Adipocyte (in vitro differentiated cells): ENCODE measurements around the gene LSP1.

Experiments used
- DNase-seq: peaks from one replicate; pipeline ENCODE4 v3.0.0-alpha.2; 2015; ENCODE audit warnings: low read depth
- H3K27me3 ChIP-seq: replicated peaks from 2 replicates; pipeline ENCODE4 v1.7.0; 2013; ENCODE audit warnings: mild to moderate bottlenecking, low read length, moderate library complexity; ENCODE audit not compliant: control insufficient read depth, insufficient read depth
- H3K36me3 ChIP-seq: 2 replicates; pipeline ENCODE4 v1.7.0; 2013; ENCODE audit warnings: low read length, mild to moderate bottlenecking, moderate library complexity; ENCODE audit not compliant: control insufficient read depth, insufficient read depth, severe bottlenecking
- H3K4me1 ChIP-seq: 2 replicates; pipeline ENCODE4 v1.7.0; 2013; ENCODE audit warnings: mild to moderate bottlenecking, low read length, moderate library complexity; ENCODE audit not compliant: control insufficient read depth, insufficient read depth
- H3K4me3 ChIP-seq: 2 replicates; pipeline ENCODE4 v1.7.0; 2013; ENCODE audit warnings: mild to moderate bottlenecking, low read length, moderate library complexity
- H3K9ac ChIP-seq: 2 replicates; pipeline ENCODE4 v1.7.0; 2013; ENCODE audit warnings: mild to moderate bottlenecking, low read length, moderate library complexity
- H3K9me3 ChIP-seq: 2 replicates; pipeline ENCODE4 v1.7.0; 2013; ENCODE audit warnings: mild to moderate bottlenecking, low read length, moderate library complexity; ENCODE audit not compliant: control insufficient read depth

LSP1 gene

DNA sequence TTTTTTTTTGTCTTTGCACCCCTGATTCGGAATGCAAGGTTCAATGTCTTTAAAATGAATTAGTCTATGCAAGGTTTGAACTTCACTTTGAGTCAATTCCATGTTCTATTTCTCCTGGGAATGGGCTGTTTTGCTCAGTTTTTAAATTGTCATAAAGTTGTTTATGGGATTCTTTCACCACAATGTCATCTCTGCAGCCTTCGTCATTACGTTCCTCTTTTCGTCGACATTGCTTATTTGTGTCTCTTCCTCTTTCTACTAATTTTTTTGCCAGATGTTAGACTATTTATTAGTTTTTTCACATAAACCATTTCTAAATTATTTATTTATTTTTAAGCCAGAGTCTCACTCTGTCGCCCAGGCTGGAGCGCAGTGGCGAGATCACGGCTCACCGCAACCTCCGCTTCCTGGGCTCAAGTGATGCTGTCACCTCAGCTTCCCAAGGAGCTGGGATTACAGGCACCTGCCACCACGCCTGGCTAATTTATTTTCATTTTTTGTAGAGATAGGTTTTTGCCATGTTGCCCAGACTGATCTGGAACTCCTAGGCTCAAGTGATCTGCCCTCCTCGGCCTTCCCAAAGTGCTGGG, 59.5 kb downstream of the LSP1 start:
- no peak overlapping the region for H3K9ac ChIP-seq
- H3K9me3 ChIP-seq: no peaks in the 10 kb centered on the region
- no peak for DNase-seq
- H3K4me3 ChIP-seq: no peak overlapping the region
- no peaks in the 10 kb centered on the region for H3K36me3 ChIP-seq
- no peaks in the 10 kb centered on the region for H3K27me3 ChIP-seq
- peaks cover 13% of the 10 kb centered on the region for H3K4me1 ChIP-seq

DNA sequence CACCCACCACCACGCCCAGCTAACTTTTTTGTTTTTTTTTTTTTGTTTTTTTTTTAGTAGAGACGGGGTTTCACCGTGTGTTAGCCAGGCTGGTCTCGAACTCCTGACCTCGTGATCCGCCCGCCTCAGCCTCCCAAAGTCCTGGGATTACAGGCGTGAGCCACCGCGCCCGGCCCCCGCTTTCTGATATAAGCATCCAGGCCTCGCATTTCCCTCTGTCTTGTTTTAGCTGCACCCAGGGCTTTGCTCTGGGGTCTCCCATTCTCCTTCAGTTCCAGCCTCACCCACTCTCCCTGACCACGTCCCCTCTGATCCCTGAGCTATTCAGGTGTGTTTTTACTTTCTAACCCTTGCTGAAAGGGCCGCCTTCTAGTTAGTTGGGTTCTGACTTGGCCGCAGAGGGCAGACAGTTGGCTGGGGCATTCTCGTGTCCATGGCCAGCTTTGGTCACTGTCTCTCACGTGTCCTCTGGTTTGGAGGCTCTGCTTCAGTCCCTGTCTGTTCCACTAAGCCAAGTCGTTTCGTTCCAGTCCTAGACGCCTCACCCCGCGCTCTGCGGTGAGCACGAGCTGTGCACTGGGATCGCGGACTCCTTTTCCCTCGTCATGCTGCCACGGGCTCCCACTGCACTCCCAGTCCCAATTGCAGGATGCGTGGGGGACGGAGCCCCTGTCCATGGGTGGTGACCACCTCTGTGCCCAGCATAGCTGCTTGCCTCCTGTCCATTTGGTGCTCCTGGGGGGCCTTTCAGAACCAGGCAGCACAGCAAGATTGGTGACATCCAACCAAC, 60.6 kb downstream of the LSP1 start:
- Histone ChIP-seq H3K36me3 (no peaks in the 10 kb centered on the region), H3K9me3 (no peaks in the 10 kb centered on the region), H3K9ac (no peak overlapping the region), H3K4me1 (peaks cover 5% of the 10 kb centered on the region), H3K27me3 (no peaks in the 10 kb centered on the region), H3K4me3 (no peak overlapping the region)
- DNase-seq: no peak

DNA sequence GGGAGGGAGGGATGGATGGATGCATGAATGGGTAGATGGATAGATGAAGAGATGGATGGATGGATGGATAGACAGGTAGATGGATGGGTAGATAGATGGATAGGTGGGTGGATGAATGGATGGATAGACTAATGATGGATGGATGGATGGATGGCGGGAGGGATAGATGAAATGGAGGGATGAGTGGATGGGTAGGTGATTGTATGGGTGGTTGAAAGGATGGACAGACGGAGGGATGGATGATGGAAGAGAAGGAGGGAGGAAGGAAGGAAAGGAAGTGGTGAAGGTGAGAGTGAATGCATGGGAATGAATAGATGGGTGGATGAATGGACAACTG, 62.9 kb downstream of the LSP1 start:
- Histone ChIP-seq H3K36me3 (no peaks in the 10 kb centered on the region), H3K27me3 (no peaks in the 10 kb centered on the region), H3K4me1 (no peaks in the 10 kb centered on the region), H3K4me3 (no peak overlapping the region), H3K9me3 (no peaks in the 10 kb centered on the region), H3K9ac (no peak overlapping the region)
- DNase-seq: no peak

DNA sequence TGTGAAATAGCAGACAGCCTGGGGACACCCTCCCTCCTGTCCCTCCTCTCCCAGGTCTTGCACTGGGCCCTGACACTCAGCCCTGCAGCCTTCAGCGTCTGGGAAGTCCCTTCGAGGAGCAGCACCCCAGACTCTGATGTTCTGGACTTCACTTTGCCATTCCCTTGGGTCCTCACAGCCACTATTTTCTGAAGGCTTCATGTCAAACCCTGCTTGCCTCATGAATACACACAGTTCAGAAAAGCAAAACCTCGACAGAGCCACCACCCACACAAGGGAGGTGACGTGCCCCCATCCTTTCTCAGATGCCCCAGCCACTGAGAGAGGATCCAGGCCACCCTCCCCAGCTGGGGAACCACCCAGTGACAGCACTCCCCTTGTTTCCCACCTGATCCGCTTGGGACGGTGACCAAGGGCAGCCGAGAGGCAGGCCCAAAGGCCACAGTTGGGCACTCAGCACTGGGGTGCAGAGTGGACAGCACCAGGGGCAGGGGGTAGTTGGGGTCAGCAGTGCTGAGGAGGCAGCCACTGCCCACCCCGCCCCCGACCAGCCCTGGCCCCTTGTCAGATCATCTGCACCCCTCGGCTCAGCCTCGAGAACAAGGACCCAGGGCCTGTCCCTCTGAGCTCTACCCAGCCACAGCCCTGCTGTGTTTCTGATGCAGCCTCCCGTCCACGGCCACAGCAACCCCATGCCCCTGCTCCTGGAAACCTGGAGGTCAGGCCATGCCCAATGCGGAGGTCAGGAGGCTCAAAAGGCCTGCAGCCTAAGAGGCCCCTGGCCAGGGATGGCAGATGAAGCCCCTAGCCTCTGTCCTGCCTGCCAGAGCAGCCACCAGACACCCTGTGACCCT, 63.5 kb downstream of the LSP1 start:
- H3K27me3 ChIP-seq: no peaks in the 10 kb centered on the region
- H3K4me3 ChIP-seq: no peak overlapping the region
- peaks cover 6% of the 10 kb centered on the region for H3K4me1 ChIP-seq
- DNase-seq: no peak
- peak overlapping the region; percentile 45 for H3K9ac ChIP-seq
- H3K36me3 ChIP-seq: no peaks in the 10 kb centered on the region
- H3K9me3 ChIP-seq: no peaks in the 10 kb centered on the region

DNA sequence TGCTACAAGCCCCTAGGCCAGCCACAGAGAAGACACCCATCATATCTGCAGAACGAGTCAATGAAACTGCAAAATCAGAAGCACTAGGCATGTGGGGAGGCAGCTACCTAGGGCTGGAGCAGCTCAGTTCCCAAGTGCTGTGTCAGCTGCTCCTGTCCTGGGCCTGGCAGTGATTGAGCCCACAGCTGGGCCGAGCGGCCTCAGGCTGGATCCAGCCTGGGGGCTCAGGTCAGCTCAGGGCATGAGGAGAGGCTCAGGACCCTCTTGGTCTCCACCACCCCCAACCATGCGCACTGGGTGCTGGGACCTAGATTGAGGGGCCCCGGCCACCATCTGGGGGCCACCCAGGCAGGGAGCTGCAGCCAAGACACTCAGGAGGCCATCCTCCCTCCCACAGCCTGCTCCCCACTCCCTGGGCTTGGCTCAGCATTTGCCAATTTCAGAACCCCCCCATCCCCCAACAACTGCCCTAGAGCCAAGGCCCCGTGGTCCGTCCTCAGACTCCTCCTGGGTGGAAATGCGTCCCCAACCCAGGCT, 64.2 kb downstream of the LSP1 start:
- no peak overlapping the region for H3K4me3 ChIP-seq
- peak overlapping the region; percentile 45 for H3K9ac ChIP-seq
- DNase-seq: no peak
- peaks cover 13% of the 10 kb centered on the region for H3K4me1 ChIP-seq
- no peaks in the 10 kb centered on the region for H3K27me3 ChIP-seq
- H3K36me3 ChIP-seq: no peaks in the 10 kb centered on the region
- no peaks in the 10 kb centered on the region for H3K9me3 ChIP-seq

DNA sequence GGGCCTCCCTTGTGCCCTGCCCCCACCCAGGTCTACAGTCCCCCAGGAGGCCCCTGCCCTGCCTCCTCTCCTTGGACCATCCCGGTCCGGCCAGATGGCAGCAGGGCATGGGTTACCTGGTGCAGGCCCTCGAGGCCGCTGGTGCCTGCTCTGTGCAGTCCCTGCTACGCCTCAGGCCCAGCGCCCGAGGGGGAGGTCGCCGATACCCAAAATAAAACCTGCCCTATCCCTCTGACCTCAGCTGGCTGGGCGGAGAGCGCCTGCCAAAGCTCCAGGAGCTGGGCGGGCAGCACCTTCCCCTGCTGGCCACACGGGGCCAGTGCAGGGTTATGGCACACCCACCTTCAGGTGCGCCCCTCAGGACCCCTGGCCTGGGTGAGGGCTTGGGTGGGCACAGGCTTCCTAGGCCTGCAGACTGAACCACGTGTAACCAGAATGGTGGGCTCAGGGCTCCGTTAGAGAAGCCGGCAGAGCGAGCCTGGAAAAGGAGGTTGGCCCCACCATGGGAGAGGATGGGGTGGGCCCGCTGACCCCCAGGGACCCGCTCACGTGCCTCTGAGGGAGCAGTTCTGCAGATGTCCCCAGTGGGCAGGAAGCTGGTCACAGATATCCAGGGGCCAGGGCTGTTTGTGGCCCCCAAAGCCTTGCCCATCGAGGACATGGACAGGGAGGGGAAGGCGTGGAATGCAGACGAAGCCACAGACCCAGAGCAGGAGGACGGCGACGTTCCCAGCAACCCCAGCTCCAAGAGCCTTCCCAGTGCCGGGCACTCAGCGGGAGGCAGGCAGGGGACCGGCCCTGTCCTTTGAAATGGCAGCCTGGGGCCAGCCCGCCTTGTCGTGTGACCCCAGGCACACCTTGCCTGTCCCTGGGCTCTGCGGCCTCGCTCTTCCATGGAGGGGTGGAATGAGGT, 64.9 kb downstream of the LSP1 start:
- Histone ChIP-seq H3K27me3 (no peaks in the 10 kb centered on the region), H3K4me3 (no peak overlapping the region), H3K9ac (no peak overlapping the region), H3K9me3 (no peaks in the 10 kb centered on the region), H3K36me3 (no peaks in the 10 kb centered on the region), H3K4me1 (peaks cover 20% of the 10 kb centered on the region)
- no peak for DNase-seq

DNA sequence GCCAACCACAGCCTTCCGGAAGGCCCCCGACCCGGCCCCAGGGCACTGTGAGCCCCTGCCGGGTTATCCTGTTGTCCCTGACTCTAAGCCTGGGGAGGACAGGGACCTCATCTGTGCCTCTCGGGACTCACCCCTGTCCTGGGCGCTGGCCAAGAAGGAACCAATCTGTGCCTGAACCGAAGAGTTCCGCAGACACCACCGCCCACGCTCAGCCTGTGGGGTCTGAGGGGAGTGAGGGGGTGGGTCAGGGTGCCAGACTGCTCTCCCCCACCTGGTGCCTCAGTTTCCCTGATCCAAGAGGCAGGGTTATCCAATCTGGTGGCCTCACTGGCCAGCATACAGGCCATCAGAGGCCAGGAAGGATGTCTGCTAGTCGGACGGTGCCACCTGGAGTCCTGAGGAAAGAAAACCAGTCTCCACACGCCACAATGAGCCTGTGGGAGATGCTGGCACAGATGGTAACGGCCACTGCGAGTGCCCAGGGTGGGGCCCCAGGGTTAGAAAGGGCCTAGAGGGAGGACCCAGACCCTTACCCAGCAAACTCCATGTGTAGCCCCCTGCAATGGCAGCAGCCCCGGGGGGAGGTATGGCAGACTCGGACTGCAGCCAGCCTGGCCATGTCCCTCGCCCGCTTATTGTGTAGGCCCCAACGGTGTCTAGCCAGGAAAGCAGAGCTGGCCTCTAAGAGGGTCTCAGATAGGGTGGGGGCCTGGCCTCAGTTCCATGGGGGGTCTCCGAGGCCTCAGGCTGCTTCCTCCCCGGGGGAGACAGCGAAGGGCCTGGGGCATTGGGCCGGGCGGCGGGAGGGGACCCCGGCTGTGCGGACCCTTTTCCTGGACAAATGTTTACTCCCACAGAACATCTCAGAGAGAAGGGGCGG, 65.8 kb downstream of the LSP1 start:
- no peak overlapping the region for H3K4me3 ChIP-seq
- DNase-seq: no peak
- no peaks in the 10 kb centered on the region for H3K9me3 ChIP-seq
- peaks cover 20% of the 10 kb centered on the region for H3K4me1 ChIP-seq
- no peaks in the 10 kb centered on the region for H3K27me3 ChIP-seq
- H3K9ac ChIP-seq: no peak overlapping the region
- no peaks in the 10 kb centered on the region for H3K36me3 ChIP-seq

DNA sequence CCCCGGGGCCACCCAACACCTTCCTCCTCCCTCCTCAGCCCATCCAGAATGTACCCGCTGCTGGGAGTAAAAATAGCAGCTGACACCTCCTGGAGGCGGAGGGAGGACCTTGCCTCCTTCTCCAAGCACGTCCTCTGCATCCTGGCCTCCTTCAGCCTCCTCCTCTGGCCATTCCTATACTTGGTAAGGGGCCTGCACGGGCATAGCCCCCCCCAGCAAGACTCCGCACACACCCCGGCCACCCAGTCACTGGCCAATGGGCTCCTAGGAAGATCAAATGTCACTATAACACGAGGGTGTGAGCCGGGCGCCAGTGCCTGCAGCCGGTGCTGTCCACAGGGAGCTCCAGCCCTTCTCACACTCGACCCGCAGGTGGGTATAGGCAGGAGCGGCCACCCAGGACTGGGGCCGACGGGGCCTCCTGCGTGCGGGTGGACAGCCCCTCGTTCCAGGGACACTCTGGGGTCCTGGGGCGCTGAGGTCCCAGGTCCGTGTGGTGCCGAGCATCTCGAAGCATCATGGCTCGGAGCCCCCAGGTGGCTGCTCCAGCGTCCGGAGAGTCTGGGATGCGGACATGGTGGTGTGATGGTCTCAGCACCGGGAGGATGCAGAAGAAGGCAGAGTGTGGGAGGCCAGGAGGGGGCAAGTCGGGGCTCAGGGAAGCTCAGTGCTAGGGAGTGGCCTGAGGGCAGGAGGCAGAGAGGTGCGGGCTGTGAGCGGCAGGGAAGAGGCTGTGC, 66.7 kb downstream of the LSP1 start, which contains the start of gene TNNT3:
Gene TNNT3 (plus strand): TSS at position 313 of the 737 bp plus-strand sequence. CDS start 3,172 bp downstream, outside the sequence.
- Histone ChIP-seq H3K9ac (no peak within 1 kb of the TSS), H3K27me3 (no peaks in the 10 kb centered on the region), H3K9me3 (no peaks in the 10 kb centered on the region), H3K4me1 (peaks cover 20% of the 10 kb centered on the region), H3K4me3 (no peak within 1 kb of the TSS), H3K36me3 (no peaks in the 10 kb centered on the region)
- no peak for DNase-seq

DNA sequence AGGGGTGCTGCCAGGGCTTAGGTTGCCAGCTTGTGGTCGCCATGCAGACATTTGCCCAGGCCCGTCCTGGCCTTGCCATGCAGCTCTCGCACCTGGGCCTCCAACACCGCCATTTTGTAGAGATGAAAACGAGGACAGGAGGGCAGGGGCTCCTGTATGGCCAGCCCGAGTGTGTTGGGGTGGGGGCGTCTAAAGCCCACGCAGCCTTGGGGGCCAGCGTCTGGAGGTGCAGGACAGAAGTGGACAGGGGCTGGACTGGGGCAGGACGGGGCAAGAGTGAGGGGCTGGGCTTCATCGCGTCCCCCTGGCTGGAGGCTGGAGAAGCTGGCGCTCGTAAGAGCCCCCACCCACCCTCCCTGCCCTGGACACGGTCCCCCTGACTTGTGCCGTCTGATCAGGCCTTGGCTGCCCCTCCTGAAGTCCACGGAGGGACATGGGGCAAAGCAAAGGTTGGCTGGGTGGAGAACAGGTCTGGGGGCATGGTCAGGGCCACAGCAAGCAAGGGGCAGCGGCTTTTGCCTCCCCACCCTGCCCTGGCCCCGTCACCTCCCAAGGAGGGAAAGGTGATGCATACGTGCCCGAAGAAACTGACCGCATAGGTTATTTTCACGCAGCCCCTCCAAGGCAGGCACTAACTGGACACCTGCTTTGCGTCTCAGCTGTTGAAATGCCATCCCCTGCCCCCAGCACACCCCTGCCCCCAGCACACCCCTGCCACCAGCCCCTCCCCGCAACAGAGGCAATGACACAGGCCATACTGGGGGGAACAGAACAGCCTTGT, 67.4 kb downstream of the LSP1 start:
- Histone ChIP-seq H3K4me1 (peaks cover 20% of the 10 kb centered on the region), H3K4me3 (no peak overlapping the region)

More for the DNA sequence above, 67.4 kb downstream of the LSP1 start:
- Histone ChIP-seq H3K9ac (no peak overlapping the region), H3K36me3 (no peaks in the 10 kb centered on the region), H3K9me3 (no peaks in the 10 kb centered on the region), H3K27me3 (no peaks in the 10 kb centered on the region)
- DNase-seq: no peak
